GM18508 (cell line): ENCODE data around the gene SPTLC2.

ENCODE experiments used
- ATAC-seq: cut with Tn5 transposase; IDR thresholded peaks from one replicate; pipeline ENCODE4 v1.9.1; 2021; ENCODE audit warnings: moderate number of reproducible peaks; ENCODE audit not compliant: insufficient read depth, unreplicated experiment

Gene SPTLC2

GRCh38 chr14:77625360-77625759, 8.9 kb upstream of the SPTLC2 start:
- no peak for ATAC-seq

- no peak for ATAC-seq
Observed at GRCh38 chr14:77623201-77623600, 6.8 kb upstream of the SPTLC2 start.

- no peak for ATAC-seq
Observed at GRCh38 chr14:77622366-77622961, 6.0 kb upstream of the SPTLC2 start.

GRCh38 chr14:77620222-77620870, 3.9 kb upstream of the SPTLC2 start:
- no peak for ATAC-seq

- no peak for ATAC-seq
Observed at GRCh38 chr14:77618381-77618970, 2.0 kb upstream of the SPTLC2 start.

GRCh38 chr14:77616133-77616453, 344 bp downstream of the SPTLC2 start:
- no peak for ATAC-seq

GRCh38 chr14:77615361-77616132, 890 bp downstream of the SPTLC2 start:
- no peak for ATAC-seq

GRCh38 chr14:77613201-77613600, 3.2 kb downstream of the SPTLC2 start:
- no peak for ATAC-seq

GRCh38 chr14:77612011-77612620, 4.3 kb downstream of the SPTLC2 start:
- ATAC-seq = no peak

- ATAC-seq = no peak
Observed at GRCh38 chr14:77610553-77610952, 5.9 kb downstream of the SPTLC2 start.

- ATAC-seq = no peak
Observed at GRCh38 chr14:77609922-77610321, 6.5 kb downstream of the SPTLC2 start.

- no peak for ATAC-seq
Observed at GRCh38 chr14:77607741-77608302, 8.6 kb downstream of the SPTLC2 start.

GRCh38 chr14:77605392-77605972, 11.0 kb downstream of the SPTLC2 start:
- ATAC-seq = no peak

- no peak for ATAC-seq
Observed at GRCh38 chr14:77603654-77604255, 12.7 kb downstream of the SPTLC2 start.

- ATAC-seq = no peak
Observed at GRCh38 chr14:77603031-77603430, 13.4 kb downstream of the SPTLC2 start.

GRCh38 chr14:77601846-77602619, 14.4 kb downstream of the SPTLC2 start:
- no peak for ATAC-seq

- no peak for ATAC-seq
Observed at GRCh38 chr14:77599889-77600288, 16.5 kb downstream of the SPTLC2 start.

GRCh38 chr14:77598366-77599070, 17.9 kb downstream of the SPTLC2 start:
- ATAC-seq = no peak
